Fibroblast of the aortic adventitia (primary cell): ENCODE data around the gene CLSTN2. TPM values are rescaled to one million over a fixed set of nuclear protein-coding genes. Genes with fewer than 3 reads are reported as not detected.

Source experiments
- DNase-seq: peaks from one replicate; pipeline ENCODE4 v3.0.0-alpha.2; 2010; ENCODE audit warnings: low read depth
- H3K4me3 ChIP-seq: 2 replicates; pipeline ENCODE4 v1.5.1; 2011; ENCODE audit warnings: low read depth, mild to moderate bottlenecking, control low read depth, low read length, moderate library complexity
- total RNA-seq: library from RNA; depleted of rRNA; stranded (reverse); fragments of >200 nt; gene quantifications from 2 replicates; pipeline ENCODE4 v1.2.3, GENCODE V29; 2012; ENCODE audit warnings: low replicate concordance
- TF ChIP-seq, protein P1 (sequence below): IDR thresholded peaks from 2 replicates; pipeline ENCODE4 v1.5.1; 2011; ENCODE audit warnings: mild to moderate bottlenecking, low read length, control low read depth, inconsistent platforms; ENCODE audit not compliant: insufficient read depth

The CLSTN2 gene
- total RNA-seq, 1 donor: 3.2 TPM

DNA sequence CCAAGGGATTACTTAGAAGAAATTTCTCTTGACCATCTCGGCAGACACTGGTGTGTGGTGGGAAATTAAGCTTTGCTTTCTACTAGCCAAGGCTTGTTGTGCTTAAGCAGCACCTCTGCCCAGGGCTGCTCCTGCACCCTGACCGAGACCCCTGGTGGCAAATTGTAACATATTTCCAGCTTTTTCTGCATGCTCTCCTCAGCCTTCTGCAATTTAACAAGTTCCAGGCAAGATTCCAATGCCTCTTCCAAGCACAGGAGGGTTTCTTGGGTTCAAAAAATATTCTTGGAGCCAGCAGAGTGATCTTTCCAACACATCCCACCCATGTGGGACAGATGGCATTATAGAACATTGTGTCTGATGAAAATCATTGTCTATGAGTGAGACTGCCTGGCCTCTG, 210.5 kb downstream of the CLSTN2 start:
- no peak overlapping the region for H3K4me3 ChIP-seq
- DNase-seq: no peak
- TF ChIP-seq, protein P1, sequence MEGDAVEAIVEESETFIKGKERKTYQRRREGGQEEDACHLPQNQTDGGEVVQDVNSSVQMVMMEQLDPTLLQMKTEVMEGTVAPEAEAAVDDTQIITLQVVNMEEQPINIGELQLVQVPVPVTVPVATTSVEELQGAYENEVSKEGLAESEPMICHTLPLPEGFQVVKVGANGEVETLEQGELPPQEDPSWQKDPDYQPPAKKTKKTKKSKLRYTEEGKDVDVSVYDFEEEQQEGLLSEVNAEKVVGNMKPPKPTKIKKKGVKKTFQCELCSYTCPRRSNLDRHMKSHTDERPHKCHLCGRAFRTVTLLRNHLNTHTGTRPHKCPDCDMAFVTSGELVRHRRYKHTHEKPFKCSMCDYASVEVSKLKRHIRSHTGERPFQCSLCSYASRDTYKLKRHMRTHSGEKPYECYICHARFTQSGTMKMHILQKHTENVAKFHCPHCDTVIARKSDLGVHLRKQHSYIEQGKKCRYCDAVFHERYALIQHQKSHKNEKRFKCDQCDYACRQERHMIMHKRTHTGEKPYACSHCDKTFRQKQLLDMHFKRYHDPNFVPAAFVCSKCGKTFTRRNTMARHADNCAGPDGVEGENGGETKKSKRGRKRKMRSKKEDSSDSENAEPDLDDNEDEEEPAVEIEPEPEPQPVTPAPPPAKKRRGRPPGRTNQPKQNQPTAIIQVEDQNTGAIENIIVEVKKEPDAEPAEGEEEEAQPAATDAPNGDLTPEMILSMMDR: no peak

DNA sequence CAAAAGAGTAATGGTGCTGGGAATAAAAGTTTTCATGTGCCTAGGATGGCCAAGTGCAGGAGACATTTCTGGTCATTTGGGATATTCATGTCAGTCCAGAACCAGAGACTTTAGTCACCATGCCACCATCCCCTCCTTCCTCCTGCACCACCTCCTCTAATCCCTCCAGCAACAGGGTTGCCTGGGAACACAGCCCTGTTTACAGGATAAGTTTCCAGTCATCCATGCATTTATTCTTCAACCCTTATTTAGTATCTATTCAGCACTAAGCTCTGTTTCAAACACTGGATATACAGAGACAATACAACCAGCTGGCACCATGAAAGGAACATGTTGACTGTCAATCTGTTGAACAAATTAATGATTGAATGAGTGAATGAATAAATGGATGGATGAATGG, 211.7 kb downstream of the CLSTN2 start:
- TF ChIP-seq, protein P1: no peak
- no peak overlapping the region for H3K4me3 ChIP-seq
- DNase-seq: no peak

DNA sequence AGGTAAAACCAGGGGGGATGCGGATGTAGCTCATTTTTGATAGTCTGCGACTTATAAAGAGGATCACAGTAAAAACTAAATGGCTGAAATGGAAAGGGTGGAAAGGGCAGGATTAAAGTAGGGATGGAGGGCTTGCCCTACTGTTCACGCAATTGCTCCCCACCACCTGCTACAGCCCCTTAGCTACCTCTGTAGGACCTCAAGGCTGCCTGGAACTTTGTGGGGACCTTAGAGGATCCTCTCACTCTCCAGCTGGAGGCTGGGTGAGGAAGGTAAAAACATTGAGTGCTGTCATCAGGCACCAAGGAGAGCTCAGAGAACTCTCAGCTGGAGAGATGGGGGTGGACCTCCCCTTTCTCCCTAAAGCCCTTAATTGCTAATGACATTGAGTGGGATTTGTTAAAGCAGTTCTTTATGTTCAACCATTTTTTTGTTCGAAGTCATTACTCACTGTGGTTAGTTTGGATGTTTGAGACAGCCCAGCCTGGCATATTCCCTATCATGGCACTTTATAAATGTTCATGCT, 213.0 kb downstream of the CLSTN2 start:
- TF ChIP-seq, protein P1: no peak
- H3K4me3 ChIP-seq: no peak overlapping the region
- no peak for DNase-seq

DNA sequence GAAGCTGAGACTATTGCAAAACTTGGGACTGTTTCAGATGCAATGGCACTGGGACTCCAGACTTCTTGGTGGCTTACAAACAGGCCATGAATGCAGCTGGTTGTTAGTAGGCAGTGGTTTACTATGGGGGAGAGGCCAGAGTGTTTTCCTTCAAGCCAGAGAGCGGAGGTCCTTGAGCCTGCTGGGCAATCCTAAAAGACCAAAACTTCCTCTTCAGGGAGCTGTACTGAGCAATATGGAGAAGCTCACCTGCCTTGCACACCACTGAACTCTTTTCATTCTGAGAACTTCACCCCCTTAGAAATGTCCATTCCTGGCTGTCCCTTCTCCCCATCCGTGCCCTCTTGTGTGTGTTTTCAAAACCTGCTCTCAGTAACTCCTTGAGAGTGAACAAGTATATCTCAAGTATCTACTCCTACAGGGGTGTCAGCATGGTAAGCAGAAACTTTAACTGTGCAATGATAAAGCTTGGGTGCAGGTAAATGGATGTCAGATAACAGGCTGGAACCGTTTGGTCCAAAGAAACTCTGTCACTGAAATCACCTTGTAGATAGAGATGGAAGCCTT, 213.9 kb downstream of the CLSTN2 start:
- no peak overlapping the region for H3K4me3 ChIP-seq
- TF ChIP-seq, protein P1: no peak
- no peak for DNase-seq

DNA sequence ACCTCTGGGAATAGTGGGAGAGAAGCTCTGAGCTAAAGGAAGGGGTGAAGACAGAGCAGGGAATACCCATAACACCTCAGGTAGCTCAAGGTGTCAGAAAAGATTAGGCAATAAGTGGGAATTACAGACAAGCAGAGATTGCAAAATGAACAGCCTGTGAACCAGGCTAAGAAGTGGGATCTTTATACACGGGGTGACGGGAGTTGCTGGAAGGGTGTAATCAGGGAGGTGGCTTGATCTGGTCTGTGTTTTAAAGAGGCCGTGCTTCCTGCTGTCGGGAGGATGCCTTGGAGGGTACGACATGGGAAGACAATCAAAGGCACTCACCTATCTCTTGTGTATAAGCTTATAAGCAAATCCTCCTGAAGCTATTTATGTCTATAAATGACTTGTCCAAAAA, 216.3 kb downstream of the CLSTN2 start:
- DNase-seq: no peak
- H3K4me3 ChIP-seq: no peak overlapping the region
- TF ChIP-seq, protein P1: no peak

DNA sequence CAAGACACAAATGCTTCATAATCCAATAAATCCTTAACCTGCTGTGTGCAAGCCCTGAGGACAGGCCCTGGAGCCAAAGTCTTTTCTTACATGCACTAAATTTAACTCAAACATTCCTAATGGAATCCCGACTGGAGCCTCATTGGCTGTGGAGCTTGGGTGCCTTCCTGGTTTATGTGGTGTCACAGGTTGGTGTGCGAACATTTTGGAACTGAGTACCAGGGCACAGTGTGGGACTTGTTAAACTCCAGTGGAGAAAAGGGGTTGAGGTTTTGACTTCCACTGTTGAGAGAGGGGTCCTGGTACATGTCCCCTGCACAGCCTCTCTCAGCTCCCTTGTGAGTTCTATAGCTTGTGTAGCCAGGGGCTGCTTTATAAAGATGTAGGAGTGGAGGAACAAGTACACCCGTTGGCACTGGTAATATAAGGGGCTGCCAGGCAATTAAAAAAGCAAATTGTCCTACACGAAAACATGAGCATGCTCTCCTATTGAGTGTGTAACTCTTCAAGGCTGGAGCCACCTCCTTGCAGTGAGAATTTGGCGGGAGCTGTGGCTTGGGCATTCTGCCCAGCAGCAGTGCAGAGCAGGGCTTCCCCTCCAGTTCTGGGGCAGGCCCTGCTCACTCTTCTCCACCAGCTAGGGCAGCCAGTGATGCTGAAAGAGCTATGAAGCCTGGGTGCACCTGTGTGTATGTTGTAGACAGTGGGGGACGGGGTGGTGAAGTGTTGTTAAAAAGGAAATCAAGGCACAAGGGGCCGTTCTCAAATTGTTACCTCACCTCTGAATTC, 218.1 kb downstream of the CLSTN2 start:
- TF ChIP-seq, protein P1: no peak
- H3K4me3 ChIP-seq: no peak overlapping the region
- no peak for DNase-seq
